MM.1S (cell line): Measurements from ENCODE around the gene GNAQ.

Source experiments
- DNase-seq: peaks from one replicate; pipeline ENCODE4 v3.0.0-alpha.2; 2015
- H2AFZ ChIP-seq: fragments of 300-600 bp; sonication (generic); 2 replicates; pipeline ENCODE4 v1.6.0; 2016; ENCODE audit warnings: antibody characterized with exemption, low read length
- H3F3A ChIP-seq: fragments of 300-600 bp; sonication (generic); 2 replicates; pipeline ENCODE4 v1.6.1; 2016; ENCODE audit warnings: mild to moderate bottlenecking, antibody characterized with exemption, low read length, moderate library complexity, mixed read lengths; ENCODE audit not compliant: insufficient read depth
- H3K27ac ChIP-seq: fragments of 300-600 bp; sonication (generic); 2 replicates; pipeline ENCODE4 v1.5.1; 2016; ENCODE audit warnings: mild to moderate bottlenecking, low read length
- H3K27me3 ChIP-seq: fragments of 300-600 bp; sonication (generic); replicated peaks from 2 replicates; pipeline ENCODE4 v1.6.0; 2016; ENCODE audit warnings: low read length; ENCODE audit not compliant: insufficient read depth
- H3K36me3 ChIP-seq: fragments of 300-600 bp; sonication (generic); replicated peaks from 2 replicates; pipeline ENCODE4 v1.6.1; 2016; ENCODE audit warnings: mild to moderate bottlenecking, low read length, mixed read lengths; ENCODE audit not compliant: insufficient read depth
- H3K4me1 ChIP-seq: fragments of 300-600 bp; sonication (generic); 2 replicates; pipeline ENCODE4 v1.6.1; 2016; ENCODE audit warnings: low read length, mixed read lengths
- H3K4me2 ChIP-seq: fragments of 300-600 bp; sonication (generic); 2 replicates; pipeline ENCODE4 v1.6.0; 2016; ENCODE audit warnings: low read depth, low read length
- H3K4me3 ChIP-seq: fragments of 300-600 bp; sonication (generic); 2 replicates; pipeline ENCODE4 v1.5.1; 2016; ENCODE audit warnings: low read length, mixed read lengths
- H3K79me2 ChIP-seq: fragments of 300-600 bp; sonication (generic); 2 replicates; pipeline ENCODE4 v1.6.1; 2016; ENCODE audit warnings: mixed run types, low read length, mixed read lengths
- H3K9ac ChIP-seq: fragments of 300-600 bp; sonication (generic); 2 replicates; pipeline ENCODE4 v1.6.1; 2016; ENCODE audit warnings: low read length, mixed read lengths
- H3K9me2 ChIP-seq: fragments of 300-600 bp; sonication (generic); replicated peaks from 2 replicates; pipeline ENCODE4 v1.6.1; 2016; ENCODE audit warnings: mild to moderate bottlenecking, low read length, mixed read lengths; ENCODE audit not compliant: insufficient read depth
- H3K9me3 ChIP-seq: fragments of 300-600 bp; sonication (generic); replicated peaks from 2 replicates; pipeline ENCODE4 v1.6.1; 2016; ENCODE audit warnings: mild to moderate bottlenecking, low read length, mixed read lengths; ENCODE audit not compliant: insufficient read depth
- H4K20me1 ChIP-seq: fragments of 300-600 bp; sonication (generic); 2 replicates; pipeline ENCODE4 v1.6.1; 2016; ENCODE audit warnings: mild to moderate bottlenecking, low read length, moderate library complexity, mixed read lengths; ENCODE audit not compliant: insufficient read depth
- EZH2 ChIP-seq: fragments of 300-600 bp; sonication (generic); optimal IDR thresholded peaks from 2 replicates; pipeline ENCODE3; 2017; ENCODE audit warnings: low read depth, mild to moderate bottlenecking, antibody characterized with exemption, low read length, mixed read lengths
- EZH2phosphoT487 ChIP-seq: fragments of 300-600 bp; sonication (generic); IDR thresholded peaks from 2 replicates; pipeline ENCODE4 v1.6.1; 2018; ENCODE audit warnings: antibody characterized with exemption, low read length
- TF ChIP-seq, protein P1 (sequence below): fragments of 300-600 bp; sonication (generic); IDR thresholded peaks from 2 replicates; pipeline ENCODE4 v1.5.1; 2016; ENCODE audit warnings: antibody characterized with exemption, low read length, mixed read lengths

Gene GNAQ

DNA sequence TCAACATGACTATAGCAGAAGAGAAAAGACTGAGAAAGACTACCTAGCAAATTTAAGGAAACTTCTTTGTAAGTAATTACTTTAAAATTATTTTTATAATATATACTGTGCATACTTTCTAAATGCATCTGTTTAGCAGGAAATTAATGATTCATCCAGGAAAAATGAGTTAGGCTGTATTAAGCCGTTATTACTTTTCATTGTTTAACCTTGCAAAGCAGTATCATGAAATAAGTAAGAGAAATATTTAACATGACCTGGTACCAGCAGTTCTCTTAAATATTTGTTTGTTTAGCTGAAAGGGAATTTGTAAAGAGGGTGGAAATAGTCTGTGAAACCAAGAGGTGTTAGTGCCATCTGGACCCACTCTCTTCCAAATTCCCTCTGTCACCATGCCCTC lies 175.0 kb downstream of the GNAQ start:
- no peak for DNase-seq
- no peak overlapping the region for H3K4me3 ChIP-seq
- H3K27ac ChIP-seq = no peak overlapping the region
- H3K9ac ChIP-seq = no peak overlapping the region
- H2AFZ ChIP-seq = no peak overlapping the region
- no peaks in the 10 kb centered on the region for H3K36me3 ChIP-seq
- TF ChIP-seq EZH2 = no peak
- TF ChIP-seq, protein P1, sequence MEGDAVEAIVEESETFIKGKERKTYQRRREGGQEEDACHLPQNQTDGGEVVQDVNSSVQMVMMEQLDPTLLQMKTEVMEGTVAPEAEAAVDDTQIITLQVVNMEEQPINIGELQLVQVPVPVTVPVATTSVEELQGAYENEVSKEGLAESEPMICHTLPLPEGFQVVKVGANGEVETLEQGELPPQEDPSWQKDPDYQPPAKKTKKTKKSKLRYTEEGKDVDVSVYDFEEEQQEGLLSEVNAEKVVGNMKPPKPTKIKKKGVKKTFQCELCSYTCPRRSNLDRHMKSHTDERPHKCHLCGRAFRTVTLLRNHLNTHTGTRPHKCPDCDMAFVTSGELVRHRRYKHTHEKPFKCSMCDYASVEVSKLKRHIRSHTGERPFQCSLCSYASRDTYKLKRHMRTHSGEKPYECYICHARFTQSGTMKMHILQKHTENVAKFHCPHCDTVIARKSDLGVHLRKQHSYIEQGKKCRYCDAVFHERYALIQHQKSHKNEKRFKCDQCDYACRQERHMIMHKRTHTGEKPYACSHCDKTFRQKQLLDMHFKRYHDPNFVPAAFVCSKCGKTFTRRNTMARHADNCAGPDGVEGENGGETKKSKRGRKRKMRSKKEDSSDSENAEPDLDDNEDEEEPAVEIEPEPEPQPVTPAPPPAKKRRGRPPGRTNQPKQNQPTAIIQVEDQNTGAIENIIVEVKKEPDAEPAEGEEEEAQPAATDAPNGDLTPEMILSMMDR = no peak
- no peak for TF ChIP-seq EZH2phosphoT487
- H3F3A ChIP-seq = no peaks in the 10 kb centered on the region
- H3K9me3 ChIP-seq = no peaks in the 10 kb centered on the region
- H4K20me1 ChIP-seq = no peaks in the 10 kb centered on the region
- no peaks in the 10 kb centered on the region for H3K9me2 ChIP-seq
- H3K4me1 ChIP-seq = no peaks in the 10 kb centered on the region
- H3K79me2 ChIP-seq = no peaks in the 10 kb centered on the region
- H3K27me3 ChIP-seq = no peaks in the 10 kb centered on the region
- H3K4me2 ChIP-seq = no peak overlapping the region

DNA sequence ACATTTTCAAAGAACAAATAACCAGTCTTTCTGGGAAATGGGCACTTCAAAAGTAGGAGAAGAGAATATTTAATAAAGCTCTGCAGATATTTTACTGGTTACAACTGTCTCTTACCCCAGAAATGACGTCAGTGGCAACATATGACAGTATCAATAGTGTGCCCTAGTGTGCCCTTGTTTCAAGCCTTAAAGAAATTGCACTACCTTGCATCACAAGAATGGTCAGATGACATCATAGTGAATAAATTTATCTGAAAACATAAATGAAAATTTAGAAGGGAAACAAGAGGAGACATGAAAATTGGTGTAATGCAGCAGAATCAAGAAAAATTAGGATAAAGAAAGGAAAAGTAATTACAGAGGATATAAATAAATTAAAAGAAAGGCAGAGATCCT lies 176.7 kb downstream of the GNAQ start:
- Histone ChIP-seq H3K4me1 (no peaks in the 10 kb centered on the region), H3K36me3 (no peaks in the 10 kb centered on the region)
- TF ChIP-seq EZH2 (no peak), EZH2phosphoT487 (no peak)
- TF ChIP-seq, protein P1 = no peak

GRCh38 chr9:77854258-77854915 lies 177.2 kb downstream of the GNAQ start:
- no peak overlapping the region for H3K9ac ChIP-seq
- no peak overlapping the region for H3K4me3 ChIP-seq
- TF ChIP-seq, protein P1 = no peak
- TF ChIP-seq EZH2 (no peak), EZH2phosphoT487 (no peak)
- H3K4me2 ChIP-seq = no peak overlapping the region
- H2AFZ ChIP-seq = no peak overlapping the region
- H3K27ac ChIP-seq = no peak overlapping the region
- H3K9me2 ChIP-seq = no peaks in the 10 kb centered on the region
- no peaks in the 10 kb centered on the region for H4K20me1 ChIP-seq
- H3K79me2 ChIP-seq = no peaks in the 10 kb centered on the region
- no peaks in the 10 kb centered on the region for H3K9me3 ChIP-seq
- no peak for DNase-seq
- H3K4me1 ChIP-seq = no peaks in the 10 kb centered on the region
- H3K27me3 ChIP-seq = no peaks in the 10 kb centered on the region
- H3K36me3 ChIP-seq = no peaks in the 10 kb centered on the region
- H3F3A ChIP-seq = no peaks in the 10 kb centered on the region

More for the DNA sequence above, 176.7 kb downstream of the GNAQ start:
- H3K9ac ChIP-seq = no peak overlapping the region
- H3K4me3 ChIP-seq = no peak overlapping the region
- H2AFZ ChIP-seq = no peak overlapping the region
- no peaks in the 10 kb centered on the region for H3K27me3 ChIP-seq
- no peaks in the 10 kb centered on the region for H3K9me3 ChIP-seq
- no peak for DNase-seq
- no peak overlapping the region for H3K4me2 ChIP-seq
- H3F3A ChIP-seq = no peaks in the 10 kb centered on the region
- H3K9me2 ChIP-seq = no peaks in the 10 kb centered on the region
- no peak overlapping the region for H3K27ac ChIP-seq
- H3K79me2 ChIP-seq = no peaks in the 10 kb centered on the region
- no peaks in the 10 kb centered on the region for H4K20me1 ChIP-seq
